ENCODE data around the gene ZRANB3.
A peak's percentile ranks its signal among the peaks of the same experiment; 100 is the strongest.

The ZRANB3 gene

DNA sequence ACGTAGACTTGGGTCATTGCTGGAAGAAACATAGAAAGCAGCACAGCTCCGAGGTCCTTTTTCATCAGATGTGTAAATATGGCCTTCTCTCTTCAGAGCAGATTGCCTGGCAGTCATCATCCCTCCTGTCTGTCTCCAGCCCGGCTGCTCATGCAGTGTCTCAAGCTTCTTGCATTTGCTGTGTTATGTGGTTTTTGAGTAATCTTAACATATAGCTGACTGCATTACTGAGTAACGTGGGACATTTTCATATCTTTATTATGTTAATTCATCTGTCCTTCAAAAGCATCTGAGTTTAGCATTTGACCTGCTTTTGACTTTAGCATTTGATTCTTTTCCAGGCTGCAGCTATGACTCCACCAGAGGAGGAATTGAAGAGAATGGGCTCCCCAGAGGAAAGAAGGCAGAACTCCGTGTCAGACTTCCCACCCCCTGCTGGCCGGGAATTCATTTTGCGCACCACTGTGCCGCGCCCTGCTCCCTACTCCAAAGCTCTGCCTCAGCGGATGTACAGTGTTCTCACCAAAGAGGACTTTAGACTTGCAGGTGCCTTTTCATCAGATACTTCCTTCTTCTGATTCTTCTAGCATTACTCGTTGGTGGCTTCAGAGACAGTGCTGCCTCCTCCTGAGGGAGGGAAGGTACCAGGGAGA is 362.7 kb downstream of the ZRANB3 start:
- Histone ChIP-seq H3K18ac (ENCODE audit: low read length) (no peak overlapping the region), H2AK5ac (ENCODE audit: low read depth, low read length) (no peak overlapping the region), H4K91ac (ENCODE audit: low read depth, low read length, poor library complexity) (no peak overlapping the region), H3K4me2 (ENCODE audit: insufficient read depth, low read length, poor library complexity, severe bottlenecking) (no peak overlapping the region), H3K9me3 (replicated peaks in 1 of 2; ENCODE audit: control insufficient read depth in 2 of 2, insufficient read depth in 1 of 2, low read depth in 1 of 2, low read length in 2 of 2) (peaks cover 0 to 14% of the 10 kb centered on the region in 2 donors), H3K27ac (replicated peaks; ENCODE audit: low read length) (no peak overlapping the region), H3K36me3 (replicated peaks in 1 of 2; ENCODE audit: control insufficient read depth in 2 of 2, insufficient read depth in 2 of 2, low read length in 2 of 2) (peaks cover 13 to 92% of the 10 kb centered on the region in 2 donors), H2BK5ac (ENCODE audit: low read length) (no peak overlapping the region), H3K4me1 (ENCODE audit: control insufficient read depth in 2 of 2, insufficient read depth in 1 of 2, low read depth in 1 of 2, low read length in 2 of 2) (peaks cover 0 to 3% of the 10 kb centered on the region in 2 donors), H3K4ac (ENCODE audit: low read length) (no peak overlapping the region), H3K79me1 (ENCODE audit: low read depth, low read length) (no peaks in the 10 kb centered on the region), H2BK15ac (ENCODE audit: low read length) (no peak overlapping the region), H2BK12ac (ENCODE audit: low read length) (no peak overlapping the region), H3K23ac (ENCODE audit: low read depth, low read length, poor library complexity) (no peak overlapping the region), H2BK120ac (ENCODE audit: low read depth, low read length) (no peak overlapping the region), H3K4me3 (ENCODE audit: low read length in 2 of 2) (no peak overlapping the region), H3K14ac (ENCODE audit: low read length) (no peak overlapping the region), H3K27me3 (ENCODE audit: control insufficient read depth in 3 of 3, insufficient read depth in 3 of 3, low read depth in 1 of 3, low read length in 3 of 3) (no peaks in the 10 kb centered on the region), H4K8ac (ENCODE audit: low read depth, low read length) (no peak overlapping the region), H2AFZ (ENCODE audit: low read length) (no peak overlapping the region), H3K9ac (ENCODE audit: low read depth, low read length, poor library complexity) (no peak overlapping the region)
- no CpG with 5 or more reads among the region's 11 CpGs for WGBS, 2 donors (ENCODE audit: extremely low coverage in 2 of 2, insufficient read length in 2 of 2, insufficient replicate concordance in 1 of 2)
- DNase-seq (ENCODE audit: low spot score), result no peak

GRCh38 chr2:135167273-135167672 is 363.7 kb downstream of the ZRANB3 start:
- H3K4me1 ChIP-seq (ENCODE audit: control insufficient read depth in 2 of 2, insufficient read depth in 1 of 2, low read depth in 1 of 2, low read length in 2 of 2), result peaks cover 0 to 3% of the 10 kb centered on the region in 2 donors
- H4K8ac ChIP-seq (ENCODE audit: low read depth, low read length), result no peak overlapping the region
- no CpG with 5 or more reads among the region's 1 CpG for WGBS, 2 donors (ENCODE audit: extremely low coverage in 2 of 2, insufficient read length in 2 of 2, insufficient replicate concordance in 1 of 2)
- peaks cover 0 to 14% of the 10 kb centered on the region in 2 donors for H3K9me3 ChIP-seq (replicated peaks in 1 of 2; ENCODE audit: control insufficient read depth in 2 of 2, insufficient read depth in 1 of 2, low read depth in 1 of 2, low read length in 2 of 2)
- no peak overlapping the region for H3K4me2 ChIP-seq (ENCODE audit: insufficient read depth, low read length, poor library complexity, severe bottlenecking)
- H2AFZ ChIP-seq (ENCODE audit: low read length), result no peak overlapping the region
- H3K9ac ChIP-seq (ENCODE audit: low read depth, low read length, poor library complexity), result no peak overlapping the region
- no peak overlapping the region for H2BK15ac ChIP-seq (ENCODE audit: low read length)
- H3K14ac ChIP-seq (ENCODE audit: low read length), result no peak overlapping the region
- no peaks in the 10 kb centered on the region for H3K27me3 ChIP-seq (ENCODE audit: control insufficient read depth in 3 of 3, insufficient read depth in 3 of 3, low read depth in 1 of 3, low read length in 3 of 3)
- no peak overlapping the region for H2BK5ac ChIP-seq (ENCODE audit: low read length)
- H2BK12ac ChIP-seq (ENCODE audit: low read length), result no peak overlapping the region
- H3K36me3 ChIP-seq (replicated peaks in 1 of 2; ENCODE audit: control insufficient read depth in 2 of 2, insufficient read depth in 2 of 2, low read length in 2 of 2), result peaks cover 13 to 96% of the 10 kb centered on the region in 2 donors
- no peak overlapping the region for H3K27ac ChIP-seq (replicated peaks; ENCODE audit: low read length)
- H3K23ac ChIP-seq (ENCODE audit: low read depth, low read length, poor library complexity), result no peak overlapping the region
- H3K79me1 ChIP-seq (ENCODE audit: low read depth, low read length), result no peaks in the 10 kb centered on the region
- no peak overlapping the region for H3K4ac ChIP-seq (ENCODE audit: low read length)
- H3K18ac ChIP-seq (ENCODE audit: low read length), result no peak overlapping the region
- H2AK5ac ChIP-seq (ENCODE audit: low read depth, low read length), result no peak overlapping the region
- H4K91ac ChIP-seq (ENCODE audit: low read depth, low read length, poor library complexity), result no peak overlapping the region
- H2BK120ac ChIP-seq (ENCODE audit: low read depth, low read length), result no peak overlapping the region
- DNase-seq (ENCODE audit: low spot score), result no peak
- no peak overlapping the region for H3K4me3 ChIP-seq (ENCODE audit: low read length in 2 of 2)

- Histone ChIP-seq H3K4ac (ENCODE audit: low read length) (no peak overlapping the region), H3K36me3 (replicated peaks in 1 of 2; ENCODE audit: control insufficient read depth in 2 of 2, insufficient read depth in 2 of 2, low read length in 2 of 2) (peaks cover 13 to 87% of the 10 kb centered on the region in 2 donors), H2BK120ac (ENCODE audit: low read depth, low read length) (no peak overlapping the region), H3K9ac (ENCODE audit: low read depth, low read length, poor library complexity) (no peak overlapping the region), H2AK5ac (ENCODE audit: low read depth, low read length) (no peak overlapping the region), H2AFZ (ENCODE audit: low read length) (no peak overlapping the region), H4K8ac (ENCODE audit: low read depth, low read length) (no peak overlapping the region), H4K91ac (ENCODE audit: low read depth, low read length, poor library complexity) (no peak overlapping the region), H3K4me1 (ENCODE audit: control insufficient read depth in 2 of 2, insufficient read depth in 1 of 2, low read depth in 1 of 2, low read length in 2 of 2) (no peaks in the 10 kb centered on the region), H3K27ac (replicated peaks; ENCODE audit: low read length) (no peak overlapping the region), H3K79me1 (ENCODE audit: low read depth, low read length) (no peaks in the 10 kb centered on the region), H3K4me3 (ENCODE audit: low read length in 2 of 2) (peak overlapping the region in 1 of 2 donors; percentile 50), H2BK5ac (ENCODE audit: low read length) (no peak overlapping the region), H3K9me3 (replicated peaks in 1 of 2; ENCODE audit: control insufficient read depth in 2 of 2, insufficient read depth in 1 of 2, low read depth in 1 of 2, low read length in 2 of 2) (peaks cover 0 to 5% of the 10 kb centered on the region in 2 donors), H3K18ac (ENCODE audit: low read length) (no peak overlapping the region), H3K4me2 (ENCODE audit: insufficient read depth, low read length, poor library complexity, severe bottlenecking) (no peak overlapping the region), H2BK12ac (ENCODE audit: low read length) (no peak overlapping the region), H3K27me3 (ENCODE audit: control insufficient read depth in 3 of 3, insufficient read depth in 3 of 3, low read depth in 1 of 3, low read length in 3 of 3) (no peaks in the 10 kb centered on the region), H2BK15ac (ENCODE audit: low read length) (no peak overlapping the region), H3K14ac (ENCODE audit: low read length) (no peak overlapping the region), H3K23ac (ENCODE audit: low read depth, low read length, poor library complexity) (no peak overlapping the region)
- no CpG with 5 or more reads among the region's 3 CpGs for WGBS, 2 donors (ENCODE audit: extremely low coverage in 2 of 2, insufficient read length in 2 of 2, insufficient replicate concordance in 1 of 2)
- no peak for DNase-seq (ENCODE audit: low spot score)
These were observed 366.6 kb downstream of the ZRANB3 start for GRCh38 chr2:135164431-135164830.

- H4K91ac ChIP-seq (ENCODE audit: low read depth, low read length, poor library complexity), result no peak overlapping the region
- no peak for DNase-seq (ENCODE audit: low spot score)
- no CpG with 5 or more reads among the region's 5 CpGs for WGBS, 2 donors (ENCODE audit: extremely low coverage in 2 of 2, insufficient read length in 2 of 2, insufficient replicate concordance in 1 of 2)
- no peak overlapping the region for H2BK15ac ChIP-seq (ENCODE audit: low read length)
- no peak overlapping the region for H2AFZ ChIP-seq (ENCODE audit: low read length)
- H4K8ac ChIP-seq (ENCODE audit: low read depth, low read length), result no peak overlapping the region
- no peak overlapping the region for H3K27ac ChIP-seq (replicated peaks; ENCODE audit: low read length)
- no peaks in the 10 kb centered on the region for H3K79me1 ChIP-seq (ENCODE audit: low read depth, low read length)
- no peak overlapping the region for H3K9ac ChIP-seq (ENCODE audit: low read depth, low read length, poor library complexity)
- no peak overlapping the region for H2BK120ac ChIP-seq (ENCODE audit: low read depth, low read length)
- no peak overlapping the region for H3K14ac ChIP-seq (ENCODE audit: low read length)
- H3K27me3 ChIP-seq (ENCODE audit: control insufficient read depth in 3 of 3, insufficient read depth in 3 of 3, low read depth in 1 of 3, low read length in 3 of 3), result no peaks in the 10 kb centered on the region
- no peaks in the 10 kb centered on the region for H3K4me1 ChIP-seq (ENCODE audit: control insufficient read depth in 2 of 2, insufficient read depth in 1 of 2, low read depth in 1 of 2, low read length in 2 of 2)
- no peak overlapping the region for H3K4me2 ChIP-seq (ENCODE audit: insufficient read depth, low read length, poor library complexity, severe bottlenecking)
- H3K4ac ChIP-seq (ENCODE audit: low read length), result no peak overlapping the region
- no peak overlapping the region for H2AK5ac ChIP-seq (ENCODE audit: low read depth, low read length)
- no peak overlapping the region for H3K18ac ChIP-seq (ENCODE audit: low read length)
- H2BK5ac ChIP-seq (ENCODE audit: low read length), result no peak overlapping the region
- no peak overlapping the region for H3K23ac ChIP-seq (ENCODE audit: low read depth, low read length, poor library complexity)
- peaks cover 14 to 87% of the 10 kb centered on the region in 2 donors for H3K36me3 ChIP-seq (replicated peaks in 1 of 2; ENCODE audit: control insufficient read depth in 2 of 2, insufficient read depth in 2 of 2, low read length in 2 of 2)
- H2BK12ac ChIP-seq (ENCODE audit: low read length), result no peak overlapping the region
- peaks cover 0 to 4% of the 10 kb centered on the region in 2 donors for H3K9me3 ChIP-seq (replicated peaks in 1 of 2; ENCODE audit: control insufficient read depth in 2 of 2, insufficient read depth in 1 of 2, low read depth in 1 of 2, low read length in 2 of 2)
- no peak overlapping the region for H3K4me3 ChIP-seq (ENCODE audit: low read length in 2 of 2)
These were observed 367.1 kb downstream of the ZRANB3 start for GRCh38 chr2:135163901-135164300.
